Measurements from ENCODE around the gene NDUFS8. TPM values are rescaled to one million over a fixed set of nuclear protein-coding genes. Genes with fewer than 3 reads are reported as not detected.
"Not testable (repeated sequence)": the region's sequence is repeated elsewhere in the genome, so short reads cannot be mapped to it uniquely, and the experiment has no call there.

Gene NDUFS8
- total and polyA plus RNA-seq, 2 experiments from 2014 or later: 114 to 219 TPM

- in situ Hi-C loops (cut with MboI); H4K20me1 ChIP-seq (ENCODE audit: insufficient read depth); H3K27me3 ChIP-seq (replicated peaks; ENCODE audit: insufficient read depth); H3K9me3 ChIP-seq (ENCODE audit: low read depth); H3K36me3 ChIP-seq (ENCODE audit: low read depth); H2AFZ ChIP-seq; H3K79me2 ChIP-seq (ENCODE audit: insufficient read depth); H3F3A ChIP-seq (ENCODE audit: insufficient read depth); H3K9me2 ChIP-seq (ENCODE audit: insufficient read depth); H3K4me1 ChIP-seq (ENCODE audit: insufficient read depth); H3K4me2 ChIP-seq (ENCODE audit: unreplicated experiment); H3K27ac ChIP-seq: not testable (repeated sequence)
- DNase-seq: peak; percentile 40
- 2 to 16% methylated on average over 22 to 52 of the region's 58 CpGs for WGBS, 2 experiments (ENCODE audit: low coverage in 1 of 2, low lambda C conversion rate in 2 of 2, missing lambda C conversion rate in 2 of 2)
- peak; percentile 50 for TF ChIP-seq EZH2 (IDR thresholded peaks at IDR 0.05; ENCODE audit: insufficient read depth, poor library complexity, severe bottlenecking)
- peak overlapping the region; percentile 33 for H3K9ac ChIP-seq
- 0 out of 2 replicates have a peak overlapping the region, but pooled peaks have one; percentile 15 for H3K4me3 ChIP-seq
Observed at GRCh38 chr11:67990546-67991346, 39.7 kb upstream of the NDUFS8 start.

- H3K9me2 ChIP-seq (ENCODE audit: insufficient read depth); H3K36me3 ChIP-seq (ENCODE audit: low read depth); H4K20me1 ChIP-seq (ENCODE audit: insufficient read depth); in situ Hi-C loops (cut with MboI); H3F3A ChIP-seq (ENCODE audit: insufficient read depth); H3K4me2 ChIP-seq (ENCODE audit: unreplicated experiment); H3K27me3 ChIP-seq (replicated peaks; ENCODE audit: insufficient read depth); H3K9me3 ChIP-seq (ENCODE audit: low read depth); H3K79me2 ChIP-seq (ENCODE audit: insufficient read depth); DNase-seq; H3K27ac ChIP-seq; H2AFZ ChIP-seq; H3K4me1 ChIP-seq (ENCODE audit: insufficient read depth): not testable (repeated sequence)
- Histone ChIP-seq H3K9ac (peak overlapping the region; percentile 33), H3K4me3 (peak overlapping the region; percentile 15; the same call in 1 of the 2 replicates)
- 5% methylated on average over 12 to 39 of the region's 70 CpGs for WGBS, 2 experiments (ENCODE audit: low coverage in 1 of 2, low lambda C conversion rate in 2 of 2, missing lambda C conversion rate in 2 of 2)
Observed at GRCh38 chr11:67991347-67992121, 38.9 kb upstream of the NDUFS8 start.

GRCh38 chr11:67993821-67994220, 36.7 kb upstream of the NDUFS8 start:
- H3K9ac ChIP-seq; H3K27ac ChIP-seq; H3K9me2 ChIP-seq (ENCODE audit: insufficient read depth); H3K4me2 ChIP-seq (ENCODE audit: unreplicated experiment); H2AFZ ChIP-seq; H3K27me3 ChIP-seq (replicated peaks; ENCODE audit: insufficient read depth); H3K79me2 ChIP-seq (ENCODE audit: insufficient read depth); H4K20me1 ChIP-seq (ENCODE audit: insufficient read depth); H3K36me3 ChIP-seq (ENCODE audit: low read depth); H3K4me1 ChIP-seq (ENCODE audit: insufficient read depth); H3F3A ChIP-seq (ENCODE audit: insufficient read depth); in situ Hi-C loops (cut with MboI); H3K9me3 ChIP-seq (ENCODE audit: low read depth); H3K4me3 ChIP-seq: not testable (repeated sequence)
- peak; percentile 19 for DNase-seq
- 61 to 64% methylated on average over 10 to 12 of the region's 12 CpGs for WGBS, 2 experiments (ENCODE audit: low coverage in 1 of 2, low lambda C conversion rate in 2 of 2, missing lambda C conversion rate in 2 of 2)

- H3K9me3 ChIP-seq (ENCODE audit: low read depth); H3K36me3 ChIP-seq (ENCODE audit: low read depth); H3K27me3 ChIP-seq (replicated peaks; ENCODE audit: insufficient read depth); H3K4me1 ChIP-seq (ENCODE audit: insufficient read depth); DNase-seq; H2AFZ ChIP-seq; H3F3A ChIP-seq (ENCODE audit: insufficient read depth); H4K20me1 ChIP-seq (ENCODE audit: insufficient read depth); in situ Hi-C loops (cut with MboI); H3K79me2 ChIP-seq (ENCODE audit: insufficient read depth); H3K9me2 ChIP-seq (ENCODE audit: insufficient read depth); H3K27ac ChIP-seq; H3K4me3 ChIP-seq; H3K4me2 ChIP-seq (ENCODE audit: unreplicated experiment); H3K9ac ChIP-seq: not testable (repeated sequence)
- WGBS, 2 experiments (ENCODE audit: low coverage in 1 of 2, low lambda C conversion rate in 2 of 2, missing lambda C conversion rate in 2 of 2): 86 to 87% methylated on average over 5 of the region's 5 CpGs
Observed at GRCh38 chr11:67994387-67994786, 36.1 kb upstream of the NDUFS8 start.

GRCh38 chr11:67995129-67995528, 35.4 kb upstream of the NDUFS8 start:
- H3K4me3 ChIP-seq; DNase-seq; H3K27me3 ChIP-seq (replicated peaks; ENCODE audit: insufficient read depth); H3K36me3 ChIP-seq (ENCODE audit: low read depth); H3K9ac ChIP-seq; H2AFZ ChIP-seq; H3K9me2 ChIP-seq (ENCODE audit: insufficient read depth); in situ Hi-C loops (cut with MboI); H4K20me1 ChIP-seq (ENCODE audit: insufficient read depth); H3K9me3 ChIP-seq (ENCODE audit: low read depth); H3F3A ChIP-seq (ENCODE audit: insufficient read depth); H3K4me2 ChIP-seq (ENCODE audit: unreplicated experiment); H3K4me1 ChIP-seq (ENCODE audit: insufficient read depth); H3K27ac ChIP-seq; H3K79me2 ChIP-seq (ENCODE audit: insufficient read depth): not testable (repeated sequence)
- WGBS, 2 experiments (ENCODE audit: low coverage in 1 of 2, low lambda C conversion rate in 2 of 2, missing lambda C conversion rate in 2 of 2): 92 to 95% methylated on average over 3 of the region's 3 CpGs

- H3K4me1 ChIP-seq (ENCODE audit: insufficient read depth); H3K27me3 ChIP-seq (replicated peaks; ENCODE audit: insufficient read depth); H3K9ac ChIP-seq; H4K20me1 ChIP-seq (ENCODE audit: insufficient read depth); in situ Hi-C loops (cut with MboI); H2AFZ ChIP-seq; H3K79me2 ChIP-seq (ENCODE audit: insufficient read depth); H3K4me2 ChIP-seq (ENCODE audit: unreplicated experiment); DNase-seq; H3K4me3 ChIP-seq; H3F3A ChIP-seq (ENCODE audit: insufficient read depth); H3K27ac ChIP-seq; H3K36me3 ChIP-seq (ENCODE audit: low read depth); H3K9me2 ChIP-seq (ENCODE audit: insufficient read depth); H3K9me3 ChIP-seq (ENCODE audit: low read depth): not testable (repeated sequence)
- 92 to 94% methylated on average over 11 to 14 of the region's 14 CpGs for WGBS, 2 experiments (ENCODE audit: low coverage in 1 of 2, low lambda C conversion rate in 2 of 2, missing lambda C conversion rate in 2 of 2)
Observed at GRCh38 chr11:67995579-67995978, 34.9 kb upstream of the NDUFS8 start.
